GM12872 (cell line): Measurements from ENCODE around the gene GREM1.

ENCODE experiments used
- CTCF ChIP-seq: IDR thresholded peaks from 3 replicates; pipeline ENCODE4 v1.5.1; 2011; ENCODE audit warnings: low read depth, mild to moderate bottlenecking, low read length, moderate library complexity; ENCODE audit not compliant: insufficient read depth

The GREM1 gene

GRCh38 chr15:32715276-32715675 is 2.5 kb upstream of the GREM1 start:
- no peak for TF ChIP-seq CTCF

GRCh38 chr15:32716216-32716914 is 1.4 kb upstream of the GREM1 start:
- TF ChIP-seq CTCF: no peak

- TF ChIP-seq CTCF: no peak
Measured at GRCh38 chr15:32716915-32717425, 834 bp upstream of the GREM1 start.

- no peak for TF ChIP-seq CTCF
Measured at GRCh38 chr15:32718227-32718820, 520 bp downstream of the GREM1 start.

GRCh38 chr15:32718821-32719716 is 1.3 kb downstream of the GREM1 start:
- no peak for TF ChIP-seq CTCF

- no peak for TF ChIP-seq CTCF
Measured at GRCh38 chr15:32721596-32721995, 3.8 kb downstream of the GREM1 start.

GRCh38 chr15:32722136-32722535 is 4.3 kb downstream of the GREM1 start:
- TF ChIP-seq CTCF: no peak
